Activated CD4-positive, alpha-beta memory T cell treated with anti-CD3 and anti-CD28 coated beads, Interleukin-2, amount 10 ng/mL, durations not matched to agents 7 days and 5 days (primary cell): ENCODE results near the gene PCOLCE2. TPM values are rescaled to one million over a fixed set of nuclear protein-coding genes. Genes with fewer than 3 reads are reported as not detected.
"Not testable (repeated sequence)": the region's sequence is repeated elsewhere in the genome, so short reads cannot be mapped to it uniquely, and the experiment has no call there.

Experiments
- CTCF ChIA-PET: fragments of 350-600 bp; sonication (Branson Sonifier 250); formaldehyde crosslinking; loops from one replicate; lab custom pipeline; 2021; ENCODE audit warnings: antibody characterized with exemption, inconsistent platforms; lab: Charles Lee
- POLR2A ChIA-PET: fragments of 350-600 bp; sonication (Branson Sonifier 250); formaldehyde crosslinking; loops from one replicate; lab custom pipeline; 2021; ENCODE audit warnings: antibody characterized with exemption; lab: Charles Lee
- DNase-seq: peaks from one replicate; pipeline ENCODE4 v3.0.0-alpha.2; 2020
- H3K27ac Mint-ChIP-seq: one replicate; pipeline ENCODE4 v1.8.0; 2021; ENCODE audit warnings: mild to moderate bottlenecking, mixed read lengths
- H3K27me3 Mint-ChIP-seq: one replicate; pipeline ENCODE4 v1.8.0; 2021; ENCODE audit warnings: mixed read lengths
- H3K36me3 Mint-ChIP-seq: one replicate; pipeline ENCODE4 v1.8.0; 2021; ENCODE audit warnings: low read depth, mixed read lengths
- H3K4me1 Mint-ChIP-seq: one replicate; pipeline ENCODE4 v1.8.0; 2021; ENCODE audit warnings: mixed read lengths
- H3K4me3 Mint-ChIP-seq: one replicate; pipeline ENCODE4 v1.8.0; 2021; ENCODE audit warnings: mild to moderate bottlenecking, mixed read lengths
- H3K9me3 Mint-ChIP-seq: one replicate; pipeline ENCODE4 v1.8.0; 2021; ENCODE audit warnings: mixed read lengths
- total RNA-seq, 2 experiments: library from RNA; stranded (reverse); gene quantifications; one replicate each; pipeline ENCODE4 v1.2.3, GENCODE V29; 2021

PCOLCE2 gene
- total RNA-seq, 2 experiments from 2014 or later = 0.38 TPM; not detected in 1

DNA sequence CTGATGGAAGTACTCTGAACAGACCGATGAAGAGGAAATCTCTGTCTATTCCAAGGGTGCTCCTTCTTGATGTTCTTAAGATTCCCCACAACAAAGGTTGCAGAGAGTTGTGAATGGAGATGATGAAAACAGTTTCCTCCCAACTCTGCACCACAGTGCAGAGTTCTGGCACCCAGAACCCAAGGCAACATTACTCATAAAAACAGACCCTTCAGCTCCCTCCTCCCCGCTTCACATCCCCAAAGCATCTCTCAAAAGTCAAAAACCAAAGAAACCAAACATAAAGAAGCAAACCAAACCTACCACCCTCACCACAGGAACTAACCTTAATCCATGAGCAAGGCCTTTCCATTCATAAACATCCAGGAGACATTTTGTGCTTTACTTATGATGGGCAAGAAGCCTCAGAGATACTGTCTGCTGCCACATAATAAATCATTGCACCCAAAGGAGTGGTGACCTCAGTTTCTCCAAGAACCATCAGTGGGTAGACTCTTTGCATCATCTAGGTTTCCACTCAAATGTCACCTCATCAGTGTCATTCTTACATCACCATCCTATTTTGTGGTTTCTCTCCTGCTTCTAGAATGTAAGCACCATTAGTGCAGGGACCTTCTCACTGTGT lies 13.2 kb downstream of the PCOLCE2 start:
- no peaks in the 10 kb centered on the region for H3K36me3 Mint-ChIP-seq
- ChIA-PET POLR2A (no interaction called here), CTCF (no interaction called here)
- no peak overlapping the region for H3K4me3 Mint-ChIP-seq
- DNase-seq = no peak
- H3K27ac Mint-ChIP-seq = no peak overlapping the region
- peaks cover 21% of the 10 kb centered on the region for H3K27me3 Mint-ChIP-seq
- H3K9me3 Mint-ChIP-seq = no peaks in the 10 kb centered on the region
- no peaks in the 10 kb centered on the region for H3K4me1 Mint-ChIP-seq

DNA sequence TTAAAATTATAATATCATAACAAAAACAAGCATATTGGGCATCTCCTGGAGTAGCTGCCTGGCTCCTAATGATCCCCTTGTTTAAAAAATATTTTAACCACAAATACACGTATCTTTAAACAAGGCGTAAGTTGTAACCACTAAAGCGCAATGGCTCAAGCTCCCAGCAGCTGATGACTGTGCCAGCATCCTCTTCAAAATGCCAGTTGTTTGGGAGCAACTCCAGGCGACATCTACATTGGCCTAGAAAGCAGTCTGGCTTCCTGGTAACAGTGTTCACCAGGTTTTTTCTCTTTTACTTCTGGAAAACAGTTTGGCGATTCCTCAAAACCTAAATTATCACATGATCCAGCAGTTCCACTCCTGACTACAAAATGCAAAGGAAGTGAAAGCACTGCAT lies 13.8 kb downstream of the PCOLCE2 start:
- peaks cover 16% of the 10 kb centered on the region for H3K27me3 Mint-ChIP-seq
- H3K4me1 Mint-ChIP-seq = no peaks in the 10 kb centered on the region
- no peaks in the 10 kb centered on the region for H3K36me3 Mint-ChIP-seq
- DNase-seq = no peak
- ChIA-PET CTCF (no interaction called here), POLR2A (no interaction called here)
- no peak overlapping the region for H3K27ac Mint-ChIP-seq
- no peak overlapping the region for H3K4me3 Mint-ChIP-seq
- H3K9me3 Mint-ChIP-seq = no peaks in the 10 kb centered on the region

DNA sequence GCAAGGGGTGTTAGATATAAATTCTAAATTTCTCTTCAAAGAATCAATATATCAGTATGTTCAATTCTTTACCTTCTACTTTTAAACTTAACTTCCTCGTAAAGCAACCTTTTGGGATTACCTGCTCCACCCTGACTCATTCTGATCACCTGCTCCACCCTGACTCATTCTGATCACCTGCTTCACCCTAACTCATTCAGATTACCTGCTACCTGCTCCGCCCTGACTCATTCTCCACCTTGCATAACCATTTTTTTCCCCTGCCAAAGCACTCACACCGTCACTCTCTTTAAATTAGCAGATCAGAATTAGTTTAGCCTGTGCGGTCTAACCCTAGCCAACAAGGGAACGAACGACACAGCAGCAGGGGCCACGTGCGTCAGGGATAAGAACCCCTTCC lies 20.5 kb downstream of the PCOLCE2 start:
- H3K9me3 Mint-ChIP-seq, H3K4me1 Mint-ChIP-seq, H3K27ac Mint-ChIP-seq, DNase-seq, POLR2A ChIA-PET, CTCF ChIA-PET, H3K4me3 Mint-ChIP-seq, H3K36me3 Mint-ChIP-seq: not testable (repeated sequence)
- H3K27me3 Mint-ChIP-seq = peaks cover 23% of the 10 kb centered on the region

GRCh38 chr3:142866841-142867631 lies 21.8 kb downstream of the PCOLCE2 start:
- POLR2A ChIA-PET = no interaction called here
- Mint-ChIP-seq H3K4me1 (peaks cover 13% of the 10 kb centered on the region), H3K36me3 (no peaks in the 10 kb centered on the region), H3K9me3 (no peaks in the 10 kb centered on the region), H3K27me3 (peaks cover 25% of the 10 kb centered on the region), H3K27ac (no peak overlapping the region), H3K4me3 (no peak overlapping the region)
- CTCF ChIA-PET = no interaction called here
- DNase-seq = no peak

GRCh38 chr3:142863930-142864920 lies 24.7 kb downstream of the PCOLCE2 start:
- no peak overlapping the region for H3K27ac Mint-ChIP-seq
- ChIA-PET POLR2A (no interaction called here), CTCF (interaction anchor here (0.6 kb wide), 1 partner anchor 368 kb away, joined by 3 read pairs; no protein-coding TSS in a partner anchor)
- H3K9me3 Mint-ChIP-seq = no peaks in the 10 kb centered on the region
- peaks cover 13% of the 10 kb centered on the region for H3K4me1 Mint-ChIP-seq
- no peak overlapping the region for H3K4me3 Mint-ChIP-seq
- no peaks in the 10 kb centered on the region for H3K36me3 Mint-ChIP-seq
- DNase-seq = no peak
- peaks cover 34% of the 10 kb centered on the region for H3K27me3 Mint-ChIP-seq

DNA sequence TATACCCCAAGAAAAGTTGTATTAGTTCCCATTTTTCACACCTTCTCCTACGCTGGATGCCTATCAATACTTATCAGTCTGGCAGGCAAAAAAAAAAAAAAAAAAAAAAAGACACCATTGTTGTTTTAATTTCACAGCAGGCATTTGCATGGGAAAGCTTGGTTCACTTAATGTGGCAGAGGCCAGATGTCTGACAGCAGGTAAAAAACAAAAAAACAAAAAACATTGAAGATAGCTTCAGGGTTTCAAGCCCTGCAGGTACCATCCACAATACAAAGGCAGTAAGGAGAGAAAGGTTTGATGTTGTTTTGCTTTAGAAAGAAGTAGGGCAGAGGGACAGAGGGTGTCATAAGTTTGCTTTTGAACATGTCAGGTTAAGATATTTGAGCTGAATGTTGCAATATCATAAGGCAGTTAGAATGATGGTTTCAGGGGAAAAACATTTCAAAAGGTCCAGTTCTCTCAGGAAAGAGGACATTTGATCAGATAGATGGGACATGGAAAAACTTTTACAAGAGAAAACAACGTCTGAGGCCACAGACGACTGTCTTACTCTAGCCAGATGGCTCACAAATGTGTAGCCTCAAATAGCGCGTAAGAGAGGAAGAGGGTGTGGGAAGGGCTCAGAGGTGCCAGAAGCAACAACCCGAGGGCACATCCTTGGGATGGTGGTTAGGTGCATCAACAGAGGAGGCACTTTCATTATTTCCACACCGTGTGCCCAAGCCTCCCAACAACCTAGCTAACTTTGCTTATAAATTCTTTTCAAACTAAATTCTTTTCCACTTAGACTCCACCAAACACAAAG lies 25.7 kb downstream of the PCOLCE2 start:
- Mint-ChIP-seq H3K4me3 (no peak overlapping the region), H3K27ac (no peak overlapping the region), H3K4me1 (peaks cover 13% of the 10 kb centered on the region), H3K36me3 (no peaks in the 10 kb centered on the region), H3K27me3 (peaks cover 35% of the 10 kb centered on the region), H3K9me3 (no peaks in the 10 kb centered on the region)
- ChIA-PET CTCF (interaction anchor here (0.6 kb wide), 2 partner anchors 280 to 367 kb away, joined by 3 to 4 read pairs; no protein-coding TSS in a partner anchor), POLR2A (interaction anchor here (1.1 kb wide), 1 partner anchor 13 kb away, joined by 3 read pairs; no protein-coding TSS in a partner anchor)
- DNase-seq = no peak

DNA sequence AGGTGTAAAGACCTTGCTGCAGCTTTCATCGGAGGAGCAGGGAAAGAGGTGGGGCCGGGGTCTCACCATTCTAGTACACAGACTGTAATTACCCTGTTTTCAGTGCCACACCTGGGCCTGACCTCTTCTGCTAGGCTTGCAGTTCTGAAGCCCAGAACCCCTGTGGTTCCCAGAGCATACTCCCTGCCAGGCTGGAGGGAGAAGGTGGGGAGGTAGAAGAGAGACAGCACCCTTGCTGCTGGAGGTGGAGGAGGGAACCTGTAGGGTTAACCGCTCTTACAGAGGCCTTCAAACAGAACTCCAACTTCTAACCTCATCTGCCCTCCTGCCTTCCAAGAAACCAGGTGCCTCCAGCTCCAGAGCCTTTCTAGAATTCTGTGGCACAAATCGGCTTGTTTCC lies 27.0 kb downstream of the PCOLCE2 start:
- Mint-ChIP-seq H3K4me1 (peaks cover 13% of the 10 kb centered on the region), H3K36me3 (no peaks in the 10 kb centered on the region), H3K27ac (no peak overlapping the region), H3K4me3 (no peak overlapping the region), H3K27me3 (peaks cover 38% of the 10 kb centered on the region), H3K9me3 (no peaks in the 10 kb centered on the region)
- DNase-seq = no peak
- ChIA-PET CTCF (no interaction called here), POLR2A (no interaction called here)

- Mint-ChIP-seq H3K4me3 (no peak overlapping the region), H3K36me3 (no peaks in the 10 kb centered on the region), H3K27me3 (peaks cover 40% of the 10 kb centered on the region), H3K9me3 (no peaks in the 10 kb centered on the region), H3K4me1 (peaks cover 2% of the 10 kb centered on the region), H3K27ac (no peak overlapping the region)
- CTCF ChIA-PET = interaction anchor here (1.7 kb wide), 1 partner anchor 29 kb away, joined by 6 read pairs; no protein-coding TSS in a partner anchor
- POLR2A ChIA-PET = no interaction called here
- no peak for DNase-seq
Measured at GRCh38 chr3:142858043-142858442, 30.8 kb downstream of the PCOLCE2 start.

DNA sequence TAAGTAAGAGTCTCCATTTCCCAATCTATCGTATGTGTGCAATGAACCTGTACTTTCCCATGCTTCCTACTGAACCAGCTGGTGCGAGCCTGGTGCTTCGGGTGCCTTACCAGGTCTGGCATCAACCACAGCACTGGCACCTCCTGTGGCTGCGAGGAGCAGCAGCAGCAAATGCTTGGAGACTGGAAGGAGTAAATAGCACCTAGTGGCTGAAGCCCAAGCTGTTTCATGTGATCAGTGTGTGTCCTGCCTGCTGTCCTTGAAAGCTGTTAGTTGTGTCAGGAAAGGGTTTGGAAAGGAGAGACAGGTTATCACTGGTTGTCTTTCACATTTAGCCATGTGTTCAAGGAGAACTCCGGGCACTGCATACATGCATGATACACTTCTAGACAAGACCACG lies 31.8 kb downstream of the PCOLCE2 start:
- POLR2A ChIA-PET = no interaction called here
- CTCF ChIA-PET = interaction anchor here (1.2 to 1.7 kb wide), 2 partner anchors 28 to 144 kb away, joined by 5 to 6 read pairs; partner anchors contain the start of gene U2SURP
- Mint-ChIP-seq H3K9me3 (no peaks in the 10 kb centered on the region), H3K36me3 (no peaks in the 10 kb centered on the region), H3K4me3 (no peak overlapping the region), H3K4me1 (no peaks in the 10 kb centered on the region), H3K27me3 (peaks cover 40% of the 10 kb centered on the region), H3K27ac (no peak overlapping the region)
- no peak for DNase-seq

GRCh38 chr3:142853270-142854168 lies 35.4 kb downstream of the PCOLCE2 start:
- DNase-seq = no peak
- Mint-ChIP-seq H3K9me3 (no peaks in the 10 kb centered on the region), H3K27ac (no peak overlapping the region), H3K4me1 (no peaks in the 10 kb centered on the region), H3K27me3 (peaks cover 24% of the 10 kb centered on the region), H3K36me3 (no peaks in the 10 kb centered on the region), H3K4me3 (no peak overlapping the region)
- CTCF ChIA-PET = interaction anchor here (1.3 to 2.0 kb wide), 2 partner anchors 23 to 25 kb away, joined by 3 to 5 read pairs; no protein-coding TSS in a partner anchor
- POLR2A ChIA-PET = no interaction called here

GRCh38 chr3:142852009-142852408 lies 36.9 kb downstream of the PCOLCE2 start:
- H3K27ac Mint-ChIP-seq = no peak overlapping the region
- no peak for DNase-seq
- no peaks in the 10 kb centered on the region for H3K36me3 Mint-ChIP-seq
- H3K9me3 Mint-ChIP-seq = no peaks in the 10 kb centered on the region
- no peak overlapping the region for H3K4me3 Mint-ChIP-seq
- ChIA-PET POLR2A (no interaction called here), CTCF (no interaction called here)
- H3K4me1 Mint-ChIP-seq = no peaks in the 10 kb centered on the region
- peaks cover 22% of the 10 kb centered on the region for H3K27me3 Mint-ChIP-seq
